ENCODE measurements around the gene TRPM8.

The TRPM8 gene

GRCh38 chr2:233976087-233976486 lies 58.9 kb downstream of the TRPM8 start:
- no peak for DNase-seq (ENCODE audit: low read depth)

GRCh38 chr2:233976690-233977294 lies 59.6 kb downstream of the TRPM8 start:
- no peak for DNase-seq (ENCODE audit: low read depth)

- DNase-seq (ENCODE audit: low read depth), result no peak
These were observed 60.2 kb downstream of the TRPM8 start for GRCh38 chr2:233977296-233977837.

- DNase-seq (ENCODE audit: low read depth), result no peak
These were observed 62.6 kb downstream of the TRPM8 start for GRCh38 chr2:233979748-233980147.

GRCh38 chr2:233980955-233981561 lies 63.9 kb downstream of the TRPM8 start:
- DNase-seq (ENCODE audit: low read depth), result no peak

GRCh38 chr2:233981574-233982420 lies 64.6 kb downstream of the TRPM8 start:
- no peak for DNase-seq (ENCODE audit: low read depth)

- DNase-seq (ENCODE audit: low read depth), result no peak
These were observed 65.4 kb downstream of the TRPM8 start for GRCh38 chr2:233982421-233983121.

GRCh38 chr2:233983445-233983844 lies 66.3 kb downstream of the TRPM8 start:
- DNase-seq (ENCODE audit: low read depth), result no peak

- DNase-seq (ENCODE audit: low read depth), result no peak
These were observed 71.4 kb downstream of the TRPM8 start for GRCh38 chr2:233988581-233988980.

GRCh38 chr2:233989221-233989858 lies 72.2 kb downstream of the TRPM8 start:
- DNase-seq (ENCODE audit: low read depth), result no peak

- DNase-seq (ENCODE audit: low read depth), result no peak
These were observed 73.2 kb downstream of the TRPM8 start for GRCh38 chr2:233990261-233990798.

GRCh38 chr2:233991196-233991595 lies 74.0 kb downstream of the TRPM8 start:
- no peak for DNase-seq (ENCODE audit: low read depth)

GRCh38 chr2:233992513-233993217 lies 75.5 kb downstream of the TRPM8 start:
- DNase-seq (ENCODE audit: low read depth), result no peak

- no peak for DNase-seq (ENCODE audit: low read depth)
These were observed 76.3 kb downstream of the TRPM8 start for GRCh38 chr2:233993461-233993860.

- DNase-seq (ENCODE audit: low read depth), result no peak
These were observed 77.0 kb downstream of the TRPM8 start for GRCh38 chr2:233994151-233994550.

GRCh38 chr2:233996000-233996399 lies 78.8 kb downstream of the TRPM8 start:
- no peak for DNase-seq (ENCODE audit: low read depth)

- DNase-seq (ENCODE audit: low read depth), result no peak
These were observed 79.3 kb downstream of the TRPM8 start for GRCh38 chr2:233996461-233996860.

- no peak for DNase-seq (ENCODE audit: low read depth)
These were observed 80.5 kb downstream of the TRPM8 start for GRCh38 chr2:233997707-233998106.

- DNase-seq (ENCODE audit: low read depth), result no peak
These were observed 82.0 kb downstream of the TRPM8 start for GRCh38 chr2:233999182-233999581.

- DNase-seq (ENCODE audit: low read depth), result no peak
These were observed 84.4 kb downstream of the TRPM8 start for GRCh38 chr2:234001380-234002160.

Data from stimulated activated CD8-positive, alpha-beta memory T cell treated with anti-CD3 and anti-CD28 coated beads, Interleukin-15, amount 100 ng/mL, for 24 hours (primary cell).